ENCODE data around the gene OSBPL5.

DNA sequence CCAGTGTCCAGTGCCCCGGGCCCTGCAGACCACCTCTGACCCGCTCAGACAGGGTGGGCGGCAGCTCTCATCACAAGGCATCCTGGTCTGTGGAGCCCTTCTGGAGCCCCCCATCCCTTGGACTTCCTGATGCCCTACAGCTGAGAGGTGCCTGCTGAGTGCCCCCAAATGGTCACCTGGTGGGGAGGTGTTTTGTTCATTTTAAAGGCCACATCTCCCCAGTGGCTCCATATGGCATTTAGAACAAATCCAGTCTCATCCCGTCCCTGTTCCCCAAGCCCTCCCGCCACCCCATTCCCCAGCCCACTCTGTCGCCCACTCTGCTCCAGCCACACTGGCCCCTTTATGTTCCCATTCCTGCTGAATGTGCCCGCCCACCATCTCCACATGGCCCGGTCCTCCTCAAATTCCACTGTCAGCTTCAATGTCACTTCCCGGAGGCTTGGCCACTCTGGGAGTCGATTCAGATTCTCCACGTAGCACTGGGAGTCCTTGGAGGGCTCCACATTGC, 32.8 kb downstream of the OSBPL5 start:
- TF ChIP-seq EP300 (IDR thresholded peaks at IDR 0.05) = no peak
- TF ChIP-seq POLR2A (IDR thresholded peaks at IDR 0.05; ENCODE audit: low read depth) = no peak
- TF ChIP-seq POLR2AphosphoS5 (IDR thresholded peaks at IDR 0.05) = no peak
